Ovary (tissue), 3 donors: ENCODE data around the gene GLCE.

ENCODE experiments used
- CTCF ChIP-seq, 3 donors: fragments of 450-650 bp in 2 of 3; fragments of 200-600 bp in 1 of 3; IDR thresholded peaks; one replicate each; pipeline versions ENCODE4 v1.5.1 to v1.8.0; 2016 to 2022; ENCODE audit warnings: antibody characterized with exemption in 3 of 3, mild to moderate bottlenecking in 1 of 3
- POLR2A ChIP-seq: fragments of 450-650 bp; IDR thresholded peaks from one replicate; pipeline ENCODE4 v1.6.1; 2017; ENCODE audit warnings: antibody characterized with exemption, mild to moderate bottlenecking, moderate library complexity
- donor health status: DM: no; HTN: no; CAD: no.

DNA sequence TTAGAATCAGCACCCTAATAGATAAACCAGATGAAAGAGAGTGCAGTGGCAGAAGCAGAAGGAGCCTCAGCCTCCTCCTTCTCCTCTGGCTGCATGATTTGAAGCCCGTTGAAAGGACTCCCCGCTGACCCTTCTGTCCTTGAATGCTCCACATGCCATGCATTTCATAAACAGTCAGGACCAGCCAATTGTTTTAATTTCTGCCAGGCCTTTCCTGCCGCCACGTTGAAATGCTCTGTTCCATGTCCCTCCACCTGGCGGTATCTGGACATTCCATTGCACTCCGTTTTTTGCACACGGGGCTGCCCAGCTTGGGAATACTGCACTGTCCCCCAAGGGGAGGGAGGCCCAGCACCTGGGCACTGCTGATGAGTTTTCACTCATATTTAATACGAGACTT lies 35.2 kb upstream of the GLCE start:
- TF ChIP-seq CTCF (IDR thresholded peaks at IDR 0.05) (no peak), POLR2A (no peak)
